PC-9 (cell line): Measurements from ENCODE around the gene AZI2.

ENCODE experiments used
- CTCF ChIP-seq: fragments of 200-600 bp; sonication (generic); conservative IDR thresholded peaks from 2 replicates; pipeline ENCODE4 v1.6.1; 2017; ENCODE audit warnings: mixed run types, antibody characterized with exemption, mild to moderate bottlenecking, moderate library complexity
- EZH2 ChIP-seq: fragments of 200-600 bp; sonication (generic); IDR thresholded peaks from 2 replicates; pipeline ENCODE4 v1.8.0; 2017; ENCODE audit warnings: antibody characterized with exemption, low read depth

DNA sequence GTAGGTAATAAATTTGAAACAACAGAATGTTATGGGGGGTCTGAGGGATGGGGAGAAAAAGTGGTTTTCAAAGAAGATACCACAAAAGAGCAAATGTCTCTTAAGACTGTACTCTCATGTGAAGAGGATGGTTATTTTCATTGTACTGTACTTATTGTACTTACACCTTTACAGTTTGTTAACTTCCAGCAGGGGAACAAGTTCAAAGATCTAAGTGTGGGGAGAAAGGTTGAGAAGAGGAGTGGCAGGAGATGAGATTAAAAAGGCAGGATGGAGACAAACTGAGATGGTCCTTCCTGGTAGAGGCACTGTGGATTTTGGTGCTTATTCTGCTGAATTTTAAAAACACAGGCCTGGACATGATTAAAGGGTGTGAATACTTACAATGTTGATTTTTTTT lies 5.5 kb downstream of the AZI2 start:
- TF ChIP-seq CTCF (no peak), EZH2 (no peak)
